Left renal pelvis (tissue), 4 donors: ENCODE data around the gene PEPD. TPM values are rescaled to one million over a fixed set of nuclear protein-coding genes. Genes with fewer than 3 reads are reported as not detected.

Experiments used
- DNase-seq, 4 donors: peaks; one replicate each; pipeline ENCODE4 v3.0.0-alpha.2; 2013; ENCODE audit warnings: low read depth in 4 of 4, low spot score in 3 of 4
- polyA plus RNA-seq, 4 donors: library from polyadenylated mRNA; unstranded; fragments of 120-200 nt; gene quantifications; one replicate each; pipeline ENCODE4 v1.2.1, GENCODE V29; 2013; ENCODE audit not compliant: insufficient read length in 4 of 4

Gene PEPD
- polyA plus RNA-seq, 4 donors, result 56.0 to 122 (median 95.0) TPM

GRCh38 chr19:33513424-33513823 is 8.2 kb downstream of the PEPD start:
- no peak for DNase-seq

- no peak for DNase-seq
Measured at GRCh38 chr19:33512580-33513137, 8.9 kb downstream of the PEPD start.

- DNase-seq, result no peak
Measured at GRCh38 chr19:33512021-33512420, 9.6 kb downstream of the PEPD start.

- no peak for DNase-seq
Measured at GRCh38 chr19:33511346-33511745, 10.2 kb downstream of the PEPD start.

GRCh38 chr19:33510462-33511194 is 11.0 kb downstream of the PEPD start:
- DNase-seq, result no peak

- no peak for DNase-seq
Measured at GRCh38 chr19:33509774-33510173, 11.8 kb downstream of the PEPD start.

GRCh38 chr19:33508941-33509614 is 12.5 kb downstream of the PEPD start:
- DNase-seq, result no peak

GRCh38 chr19:33508431-33508830 is 13.2 kb downstream of the PEPD start:
- no peak for DNase-seq

GRCh38 chr19:33508009-33508408 is 13.6 kb downstream of the PEPD start:
- DNase-seq, result no peak

GRCh38 chr19:33507021-33507956 is 14.3 kb downstream of the PEPD start:
- DNase-seq, result no peak

GRCh38 chr19:33506498-33506897 is 15.1 kb downstream of the PEPD start:
- no peak for DNase-seq

GRCh38 chr19:33505823-33506222 is 15.8 kb downstream of the PEPD start:
- no peak for DNase-seq

GRCh38 chr19:33505148-33505547 is 16.4 kb downstream of the PEPD start:
- no peak for DNase-seq

GRCh38 chr19:33504058-33504444 is 17.5 kb downstream of the PEPD start:
- DNase-seq, result no peak

GRCh38 chr19:33503433-33504057 is 18.0 kb downstream of the PEPD start:
- no peak for DNase-seq

- no peak for DNase-seq
Measured at GRCh38 chr19:33503030-33503429, 18.6 kb downstream of the PEPD start.

- no peak for DNase-seq
Measured at GRCh38 chr19:33502521-33502920, 19.1 kb downstream of the PEPD start.

GRCh38 chr19:33501693-33502356 is 19.8 kb downstream of the PEPD start:
- no peak for DNase-seq

GRCh38 chr19:33500991-33501390 is 20.6 kb downstream of the PEPD start:
- DNase-seq, result no peak

- no peak for DNase-seq
Measured at GRCh38 chr19:33500586-33500985, 21.0 kb downstream of the PEPD start.
